ENCODE results near the gene SLC24A3.

DNA sequence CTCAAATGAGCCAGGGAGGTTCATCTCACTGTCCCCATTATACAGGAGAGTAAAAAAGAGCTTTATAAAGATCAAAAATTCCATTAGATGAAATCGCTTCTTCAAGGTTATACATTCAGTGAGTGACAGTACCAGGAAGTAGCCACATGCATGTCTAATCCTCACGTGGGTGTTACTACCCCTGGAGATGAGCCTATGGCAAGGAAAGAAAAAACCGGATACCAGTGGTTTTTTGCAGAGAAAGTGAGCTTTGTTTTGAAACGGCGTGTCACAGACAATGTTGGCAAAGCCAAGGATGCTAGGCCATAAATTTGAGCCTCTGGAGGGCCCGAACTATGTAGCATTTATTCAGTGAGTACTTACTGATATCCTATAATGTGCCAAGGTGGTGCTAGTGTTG is 330.7 kb downstream of the SLC24A3 start:
- TF ChIP-seq, protein P1, sequence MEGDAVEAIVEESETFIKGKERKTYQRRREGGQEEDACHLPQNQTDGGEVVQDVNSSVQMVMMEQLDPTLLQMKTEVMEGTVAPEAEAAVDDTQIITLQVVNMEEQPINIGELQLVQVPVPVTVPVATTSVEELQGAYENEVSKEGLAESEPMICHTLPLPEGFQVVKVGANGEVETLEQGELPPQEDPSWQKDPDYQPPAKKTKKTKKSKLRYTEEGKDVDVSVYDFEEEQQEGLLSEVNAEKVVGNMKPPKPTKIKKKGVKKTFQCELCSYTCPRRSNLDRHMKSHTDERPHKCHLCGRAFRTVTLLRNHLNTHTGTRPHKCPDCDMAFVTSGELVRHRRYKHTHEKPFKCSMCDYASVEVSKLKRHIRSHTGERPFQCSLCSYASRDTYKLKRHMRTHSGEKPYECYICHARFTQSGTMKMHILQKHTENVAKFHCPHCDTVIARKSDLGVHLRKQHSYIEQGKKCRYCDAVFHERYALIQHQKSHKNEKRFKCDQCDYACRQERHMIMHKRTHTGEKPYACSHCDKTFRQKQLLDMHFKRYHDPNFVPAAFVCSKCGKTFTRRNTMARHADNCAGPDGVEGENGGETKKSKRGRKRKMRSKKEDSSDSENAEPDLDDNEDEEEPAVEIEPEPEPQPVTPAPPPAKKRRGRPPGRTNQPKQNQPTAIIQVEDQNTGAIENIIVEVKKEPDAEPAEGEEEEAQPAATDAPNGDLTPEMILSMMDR (conservative IDR thresholded peaks at IDR 0.05) = no peak
- no peak for TF ChIP-seq EZH2 (IDR thresholded peaks at IDR 0.05; ENCODE audit: low read depth)

Measured in PC-9 (cell line).